HS-27A (cell line): ENCODE data around the gene STAG1.
"Not testable (repeated sequence)": the region's sequence is repeated elsewhere in the genome, so short reads cannot be mapped to it uniquely, and the experiment has no call there.

ENCODE experiments used
- DNase-seq: peaks from one replicate; pipeline ENCODE4 v3.0.0-alpha.2; 2012; ENCODE audit warnings: low read depth, missing footprints

STAG1 gene

GRCh38 chr3:136503056-136503455 lies 249.1 kb downstream of the STAG1 start:
- DNase-seq: no peak

DNA sequence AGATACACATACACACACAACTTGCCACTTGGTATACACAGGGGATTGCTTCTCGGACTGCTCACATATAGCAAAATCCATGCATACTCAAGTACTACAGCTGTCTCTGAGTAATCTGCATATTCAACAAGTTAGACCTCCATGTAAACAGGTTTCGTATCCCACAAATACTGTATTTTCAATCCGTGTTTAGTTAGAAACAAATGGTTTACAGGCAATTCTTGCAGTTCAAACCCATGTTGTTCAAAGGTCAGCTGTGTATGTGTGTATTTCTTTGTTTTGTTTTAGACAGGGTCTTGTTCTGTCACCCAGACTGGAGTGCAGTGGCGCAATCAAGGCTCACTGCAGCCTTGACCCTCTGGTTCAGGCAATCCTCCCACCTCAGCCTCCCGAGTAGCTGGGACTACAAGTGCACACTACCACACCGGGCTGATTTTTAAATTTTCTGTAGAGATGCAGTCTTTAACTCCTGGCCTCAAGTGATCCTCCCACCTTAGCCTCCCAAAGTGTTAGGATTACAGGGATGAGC lies 253.2 kb downstream of the STAG1 start:
- DNase-seq: no peak

DNA sequence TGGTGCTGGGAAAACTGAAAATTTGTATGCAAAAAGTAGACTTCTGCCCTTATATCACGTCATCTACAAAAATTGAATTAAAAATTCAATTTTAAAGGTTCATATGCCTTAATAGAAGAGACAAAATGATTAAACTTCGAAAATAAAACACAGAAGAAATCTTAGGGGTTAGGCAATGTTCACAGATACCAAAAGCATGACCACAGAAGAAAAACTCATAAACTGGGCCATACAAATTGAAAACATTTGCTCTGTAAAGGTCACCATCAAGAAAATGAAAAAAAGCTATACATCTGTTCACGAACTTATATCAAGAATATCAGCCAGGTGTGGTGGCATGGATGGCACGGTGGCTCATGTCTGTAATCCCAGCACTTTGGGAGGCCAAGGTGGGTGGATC lies 257.0 kb downstream of the STAG1 start:
- no peak for DNase-seq

- DNase-seq: no peak
These were observed 261.4 kb downstream of the STAG1 start for GRCh38 chr3:136490646-136491405.

- no peak for DNase-seq
These were observed 266.4 kb downstream of the STAG1 start for GRCh38 chr3:136485777-136486176.

DNA sequence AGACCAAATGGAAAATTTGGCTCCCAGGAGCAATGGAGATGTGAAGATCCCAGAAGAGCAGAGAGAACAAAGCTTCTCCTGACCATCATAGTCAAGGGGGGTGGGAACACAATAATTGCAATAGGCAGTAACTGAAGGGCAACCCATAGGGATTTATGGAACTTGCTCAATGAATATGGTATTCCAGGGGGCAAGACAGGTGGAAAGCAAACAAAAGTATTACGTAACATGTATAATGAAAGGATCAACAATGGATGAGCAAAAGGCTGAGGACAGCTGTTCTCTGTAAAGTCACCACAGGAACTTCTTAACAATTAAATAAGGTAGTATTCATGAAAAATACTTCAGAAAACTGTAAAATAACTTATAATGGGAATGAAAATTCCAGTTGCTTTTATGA lies 275.9 kb downstream of the STAG1 start:
- DNase-seq: no peak

GRCh38 chr3:136474876-136475275 lies 277.3 kb downstream of the STAG1 start:
- not testable (repeated sequence) for DNase-seq

DNA sequence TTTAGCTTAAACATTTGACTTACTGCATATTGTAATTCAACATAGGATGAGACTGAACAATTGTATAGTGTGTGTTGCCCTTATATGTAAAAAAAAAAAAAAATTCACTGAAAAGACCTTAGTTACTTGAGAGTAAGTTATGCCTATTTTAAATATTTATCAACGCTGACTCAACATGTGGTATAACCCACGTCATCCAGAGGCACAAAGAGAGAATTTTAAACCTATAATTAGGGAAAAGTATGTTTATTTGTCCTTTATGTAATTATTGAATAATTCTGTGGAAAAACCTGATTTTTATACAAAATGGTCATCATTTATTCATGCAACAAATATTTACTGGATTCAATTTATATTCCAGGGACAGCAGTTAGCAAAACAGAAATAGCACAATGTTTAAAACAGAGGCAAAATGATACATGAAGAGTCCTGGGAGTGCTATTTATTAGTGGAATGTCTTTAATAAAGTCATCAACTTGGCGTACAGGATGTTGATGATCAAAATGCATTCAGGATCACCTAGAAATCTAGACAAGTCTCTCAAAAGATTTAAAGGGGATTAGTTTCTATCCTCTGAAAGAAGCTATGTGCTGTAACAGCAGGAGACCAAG lies 278.4 kb downstream of the STAG1 start:
- DNase-seq: peak; percentile 9

GRCh38 chr3:136465296-136465695 lies 286.9 kb downstream of the STAG1 start:
- peak; percentile 22 for DNase-seq

DNA sequence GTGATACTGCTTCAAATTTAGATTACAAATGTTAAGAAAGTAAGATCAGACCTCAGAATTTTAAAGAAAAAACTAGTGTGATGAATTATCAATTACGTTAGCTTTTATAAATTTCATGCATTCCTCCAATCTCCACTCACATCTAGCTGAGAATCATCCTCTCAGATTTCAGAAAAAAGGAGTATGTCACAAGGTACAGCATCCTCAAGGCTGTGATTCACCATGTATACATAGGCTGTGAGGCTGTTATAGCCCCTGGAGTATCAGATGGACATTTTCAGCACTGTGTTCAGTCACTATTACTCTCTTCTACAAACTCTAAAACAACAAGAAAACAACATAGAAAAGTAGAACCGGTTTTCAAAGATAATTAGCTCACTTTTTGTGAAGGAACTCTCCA lies 287.7 kb downstream of the STAG1 start:
- peak; percentile 19 for DNase-seq

GRCh38 chr3:136463170-136463569 lies 289.0 kb downstream of the STAG1 start:
- no peak for DNase-seq

DNA sequence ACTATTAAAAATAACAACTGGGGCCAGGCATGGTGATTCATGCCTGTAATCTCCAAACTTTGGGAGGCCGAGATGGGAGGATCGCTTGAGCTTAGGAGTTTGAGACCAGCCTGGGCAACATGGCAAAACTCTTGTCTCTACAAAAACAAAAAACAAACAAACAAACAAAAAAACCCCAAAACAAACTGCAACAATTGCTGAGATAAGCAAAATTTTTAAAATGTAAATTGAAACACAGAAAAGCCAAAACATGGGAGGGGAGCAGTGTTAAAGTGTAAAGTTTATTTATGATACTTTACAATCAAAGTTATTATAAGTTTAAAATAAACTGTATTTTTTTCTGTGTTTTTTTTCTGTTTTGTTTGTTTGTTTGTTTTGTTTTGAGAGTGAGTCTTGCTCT lies 294.4 kb downstream of the STAG1 start:
- no peak for DNase-seq

DNA sequence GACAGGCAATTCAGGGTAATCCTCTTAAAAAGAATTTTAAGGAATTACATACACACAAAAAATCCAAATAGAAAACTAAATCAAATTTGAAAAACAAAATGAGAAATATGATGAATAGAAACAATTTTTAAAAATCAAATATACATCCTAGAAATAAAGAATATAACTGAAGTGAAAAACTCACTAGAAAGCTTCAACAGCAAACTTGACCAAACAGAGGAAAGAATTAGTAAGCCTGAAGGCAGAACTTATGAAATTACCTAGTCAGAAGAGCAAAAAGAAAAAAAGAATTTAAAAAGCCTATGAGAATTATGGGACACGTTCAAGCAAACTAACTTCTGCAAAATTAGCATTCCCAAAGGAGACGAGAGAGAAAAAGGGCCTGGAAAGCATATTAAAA lies 296.0 kb downstream of the STAG1 start:
- no peak for DNase-seq

- no peak for DNase-seq
These were observed 307.6 kb downstream of the STAG1 start for GRCh38 chr3:136444581-136444980.

DNA sequence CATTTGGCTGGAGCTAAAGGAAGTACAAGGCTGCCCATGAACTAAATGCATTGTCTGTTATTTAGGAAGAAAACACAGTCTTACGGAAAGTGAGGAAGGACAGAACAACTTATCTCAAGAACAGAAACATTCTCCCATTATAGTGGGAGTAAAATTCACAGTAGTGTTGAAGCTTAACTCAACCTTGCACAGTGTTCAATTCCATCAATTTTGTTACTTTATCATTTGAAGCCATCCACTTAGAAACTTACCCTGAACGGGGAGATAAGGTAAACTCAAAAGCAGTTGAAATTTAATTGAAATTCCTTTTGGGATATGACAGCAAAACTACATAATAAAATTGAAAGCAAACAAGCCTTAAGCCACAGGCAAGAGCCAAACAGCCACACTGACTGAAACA lies 315.1 kb downstream of the STAG1 start:
- no peak for DNase-seq

DNA sequence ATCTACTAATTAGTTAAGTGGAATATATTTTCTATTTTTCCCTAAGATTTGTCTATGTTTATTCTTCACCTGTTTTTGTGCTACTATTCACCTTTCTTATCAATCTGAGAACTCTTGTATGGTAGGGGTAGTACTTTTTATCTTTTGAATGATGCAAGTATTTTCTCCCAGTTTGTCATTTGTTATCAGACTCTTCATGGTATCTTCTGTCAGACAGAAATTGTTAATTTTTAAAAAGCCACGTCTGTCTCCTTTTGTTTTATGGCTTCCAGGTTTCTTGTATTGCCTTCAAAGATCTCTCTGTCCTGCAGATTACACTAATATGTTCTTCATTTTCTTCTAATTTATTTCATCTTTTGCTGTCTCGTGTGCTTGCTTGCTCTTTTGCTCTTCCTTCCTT lies 317.7 kb downstream of the STAG1 start:
- DNase-seq: no peak

- no peak for DNase-seq
These were observed 319.5 kb downstream of the STAG1 start for GRCh38 chr3:136432685-136433084.

DNA sequence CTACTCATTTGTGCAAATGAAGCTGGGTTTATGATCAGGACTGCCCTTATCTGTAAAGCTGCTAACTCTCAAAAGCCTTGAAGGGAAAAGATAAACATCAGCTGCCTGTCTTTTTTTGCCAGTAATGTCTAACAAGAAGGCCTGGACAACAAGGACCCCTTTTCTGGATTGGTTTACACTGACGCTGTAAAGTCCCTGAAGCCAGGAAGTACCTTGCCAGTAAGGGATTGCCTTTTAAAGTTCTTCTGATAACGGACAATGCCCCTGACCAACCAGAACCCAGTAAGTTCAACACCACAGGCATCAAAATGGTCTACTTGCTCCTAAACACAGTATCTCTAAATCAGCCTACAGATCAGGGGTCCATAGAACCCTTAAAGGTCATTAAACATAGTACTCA lies 324.0 kb downstream of the STAG1 start:
- no peak for DNase-seq

DNA sequence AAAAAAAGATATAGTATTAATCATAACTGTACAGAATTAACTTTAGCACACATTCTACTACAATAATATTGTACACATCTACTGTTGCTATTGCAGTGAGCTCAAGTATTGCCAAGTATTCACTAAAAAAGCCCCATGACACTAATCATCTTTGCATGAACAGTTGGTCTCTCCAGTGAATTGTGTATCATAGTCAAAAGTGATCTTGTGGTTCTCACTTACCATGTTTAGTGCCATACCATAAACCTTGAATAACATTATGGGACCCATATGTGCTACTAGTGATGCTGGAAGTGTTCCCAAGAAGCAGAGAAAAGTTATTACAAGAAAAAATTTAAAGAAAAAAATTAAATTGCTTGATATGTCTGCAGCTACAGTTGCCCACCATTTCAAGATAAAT lies 324.9 kb downstream of the STAG1 start:
- no peak for DNase-seq

DNA sequence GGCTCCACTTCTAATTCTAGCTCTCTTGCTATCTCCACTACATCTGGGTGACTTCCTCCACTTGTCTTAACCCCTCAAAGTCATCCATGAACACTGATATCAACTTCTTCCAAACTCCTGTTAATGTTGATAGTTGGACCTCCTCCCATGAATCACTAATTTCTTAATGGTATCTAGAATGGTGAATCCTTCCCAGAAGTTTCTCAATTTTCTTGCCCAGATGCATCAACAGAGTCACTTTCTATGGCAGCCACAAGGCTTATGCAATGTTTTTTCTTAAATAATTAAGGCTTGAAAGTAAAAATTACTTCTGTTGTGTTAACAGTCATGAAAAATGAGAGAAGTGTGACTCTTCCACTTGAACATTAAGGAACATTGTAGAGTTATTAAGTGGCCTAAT lies 337.7 kb downstream of the STAG1 start:
- no peak for DNase-seq

DNA sequence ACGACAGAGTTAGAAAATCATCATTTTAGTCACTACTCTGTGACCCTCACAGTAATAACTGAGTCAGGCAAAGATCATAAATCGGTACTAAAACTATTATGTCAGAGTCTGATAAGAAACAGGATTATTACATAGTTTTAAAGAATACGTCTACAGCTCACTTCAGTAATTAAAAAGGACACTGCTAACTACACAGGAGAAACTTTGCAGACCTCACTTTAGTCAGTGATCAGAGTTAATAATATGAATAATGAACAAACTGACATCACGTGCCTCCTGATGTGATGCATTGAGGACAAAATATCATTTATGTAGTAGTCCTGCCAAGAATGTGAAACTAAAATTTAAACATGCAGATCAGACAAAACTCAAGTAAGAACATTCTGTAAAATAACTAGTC lies 339.9 kb downstream of the STAG1 start:
- no peak for DNase-seq

GRCh38 chr3:136409549-136409948 lies 342.6 kb downstream of the STAG1 start:
- no peak for DNase-seq

DNA sequence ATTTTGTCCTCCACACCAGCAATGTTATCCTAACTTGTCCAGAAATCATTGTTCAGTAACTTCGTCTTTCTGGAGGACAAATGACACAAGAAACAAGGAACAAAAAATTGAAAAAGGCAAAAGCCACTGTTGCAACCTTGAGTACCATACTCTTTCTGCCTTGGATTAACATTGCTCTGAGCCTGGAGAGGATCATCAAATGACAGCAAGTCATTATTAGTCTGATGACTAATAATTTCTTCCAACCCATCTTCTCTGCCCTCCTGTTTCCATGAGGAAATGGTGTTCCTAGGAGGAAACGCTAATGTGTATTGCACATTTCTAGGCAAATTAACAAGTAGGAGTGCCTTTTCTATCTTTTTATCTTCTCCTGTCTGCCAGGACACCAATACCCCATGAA lies 348.1 kb downstream of the STAG1 start:
- no peak for DNase-seq

DNA sequence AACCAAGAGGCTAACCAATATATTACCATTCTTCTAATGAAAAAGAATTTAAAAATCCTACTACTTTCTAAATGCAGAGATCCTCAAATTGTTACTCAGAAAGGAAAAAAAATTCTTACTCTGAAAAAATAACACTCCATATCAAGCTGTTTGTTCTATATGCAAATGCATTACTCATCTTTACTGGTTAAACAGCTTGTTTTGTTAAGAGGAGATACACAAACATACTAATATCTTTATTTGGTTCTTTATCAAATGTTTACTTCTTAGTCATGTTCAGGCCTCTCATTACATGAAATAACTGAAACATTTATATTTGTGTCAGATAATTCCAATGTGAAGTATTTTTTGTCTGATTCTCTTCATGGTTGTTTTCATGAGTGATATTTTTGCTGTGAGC lies 355.3 kb downstream of the STAG1 start:
- no peak for DNase-seq
